SK-N-SH treated with all-trans-retinoic acid at 6 μM for 48 hours (cell line): ENCODE results near the gene TOX2.

Experiments used
- ARNTL ChIP-seq: fragments of 450-650 bp; formaldehyde crosslinking; IDR thresholded peaks from 2 replicates; pipeline ENCODE4 v1.5.0; 2020; ENCODE audit warnings: low read depth, mild to moderate bottlenecking, moderate library complexity, borderline replicate concordance
- CREB5 ChIP-seq: fragments of 250-450 bp; sonication (Bioruptor Pico); IDR thresholded peaks from 2 replicates; pipeline ENCODE4 v1.5.1; 2020; ENCODE audit warnings: low read depth, mild to moderate bottlenecking, moderate library complexity
- CSDC2 ChIP-seq: fragments of 250-450 bp; sonication (Bioruptor Pico); IDR thresholded peaks from 2 replicates; pipeline ENCODE4 v1.5.0; 2020; ENCODE audit warnings: mild to moderate bottlenecking, moderate library complexity
- GLIS3 ChIP-seq: fragments of 250-450 bp; sonication (Bioruptor Pico); IDR thresholded peaks from 2 replicates; pipeline ENCODE4 v1.5.0; 2020; ENCODE audit warnings: mild to moderate bottlenecking, moderate library complexity
- PATZ1 ChIP-seq: fragments of 250-450 bp; sonication (Bioruptor Pico); IDR thresholded peaks from 2 replicates; pipeline ENCODE4 v1.8.0; 2020; ENCODE audit warnings: mild to moderate bottlenecking, moderate library complexity, borderline replicate concordance
- POU6F1 ChIP-seq: fragments of 250-450 bp; sonication (Bioruptor Pico); IDR thresholded peaks from 2 replicates; pipeline ENCODE4 v1.8.0; 2021; ENCODE audit warnings: low read depth, mild to moderate bottlenecking, moderate library complexity, borderline replicate concordance
- PPARA ChIP-seq: fragments of 250-450 bp; sonication (Bioruptor Pico); IDR thresholded peaks from 2 replicates; pipeline ENCODE4 v1.5.0; 2020; ENCODE audit warnings: mild to moderate bottlenecking, borderline replicate concordance
- RARB ChIP-seq: fragments of 250-450 bp; sonication (Bioruptor Pico); IDR thresholded peaks from 2 replicates; pipeline ENCODE4 v1.8.0; 2021; ENCODE audit warnings: mild to moderate bottlenecking, moderate library complexity
- ZFP3 ChIP-seq: fragments of 250-450 bp; sonication (Bioruptor Pico); IDR thresholded peaks from 2 replicates; pipeline ENCODE4 v1.5.0; 2020; ENCODE audit warnings: mild to moderate bottlenecking, moderate library complexity
- ZNF70 ChIP-seq: fragments of 450-650 bp; formaldehyde crosslinking; IDR thresholded peaks from 2 replicates; pipeline ENCODE4 v1.5.0; 2020; ENCODE audit warnings: mild to moderate bottlenecking, moderate library complexity
- ZNF8 ChIP-seq: fragments of 450-650 bp; formaldehyde crosslinking; IDR thresholded peaks from 2 replicates; pipeline ENCODE4 v1.5.0; 2020; ENCODE audit warnings: mild to moderate bottlenecking, moderate library complexity

- TF ChIP-seq RARB (CRISPR knock-in tag) (no peak), CSDC2 (no peak), ZNF8 (CRISPR knock-in tag) (no peak), ARNTL (CRISPR knock-in tag) (no peak), CREB5 (CRISPR knock-in tag) (no peak), ZFP3 (CRISPR knock-in tag) (no peak), PATZ1 (CRISPR knock-in tag) (no peak), POU6F1 (CRISPR knock-in tag) (no peak), GLIS3 (CRISPR knock-in tag) (no peak), PPARA (no peak), ZNF70 (CRISPR knock-in tag) (no peak)
These were observed 110.3 kb downstream of the TOX2 start for GRCh38 chr20:44024820-44025580.
